ENCODE results near the gene CYYR1. TPM values are rescaled to one million over a fixed set of nuclear protein-coding genes. Genes with fewer than 3 reads are reported as not detected.

Gene CYYR1
- total RNA-seq, 4 donors from 2014 or later: 1.2 to 11.6 (median 5.2) TPM

DNA sequence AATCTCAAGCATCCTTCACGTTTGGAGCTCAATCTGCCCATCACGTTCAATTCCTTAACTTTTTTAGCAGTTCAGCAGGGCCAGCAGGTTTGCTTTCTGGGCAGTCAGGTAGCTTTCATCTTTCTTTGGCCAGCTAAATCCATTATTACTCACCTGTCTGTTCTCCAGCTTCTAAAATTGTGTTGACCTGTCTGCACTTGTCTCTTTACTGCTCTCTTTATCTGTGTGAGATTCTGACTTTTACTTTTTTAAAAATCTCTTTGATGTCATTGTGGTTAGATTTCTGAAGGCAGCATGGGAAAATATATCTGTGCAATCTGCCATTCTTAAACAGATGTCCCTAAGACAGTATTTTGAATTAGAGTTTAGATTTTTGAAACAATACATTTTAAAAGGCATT lies 24.9 kb upstream of the CYYR1 start:
- Histone ChIP-seq H3K36me3 (no peaks in the 10 kb centered on the region), H3K4me1 (peaks cover 0 to 20% (median 0%) of the 10 kb centered on the region in 3 donors), H3K27ac (no peak overlapping the region), H3K27me3 (no peaks in the 10 kb centered on the region), H3K4me3 (no peak overlapping the region), H3K9me3 (no peaks in the 10 kb centered on the region)
- whole genome bisulfite sequencing, 2 donors: 34 to 35% methylated on average over 2 of the region's 2 CpGs
- intact Hi-C loops (cut with DNase I): no loop called here
- DNase-seq: no peak
- TF ChIP-seq, protein P1, sequence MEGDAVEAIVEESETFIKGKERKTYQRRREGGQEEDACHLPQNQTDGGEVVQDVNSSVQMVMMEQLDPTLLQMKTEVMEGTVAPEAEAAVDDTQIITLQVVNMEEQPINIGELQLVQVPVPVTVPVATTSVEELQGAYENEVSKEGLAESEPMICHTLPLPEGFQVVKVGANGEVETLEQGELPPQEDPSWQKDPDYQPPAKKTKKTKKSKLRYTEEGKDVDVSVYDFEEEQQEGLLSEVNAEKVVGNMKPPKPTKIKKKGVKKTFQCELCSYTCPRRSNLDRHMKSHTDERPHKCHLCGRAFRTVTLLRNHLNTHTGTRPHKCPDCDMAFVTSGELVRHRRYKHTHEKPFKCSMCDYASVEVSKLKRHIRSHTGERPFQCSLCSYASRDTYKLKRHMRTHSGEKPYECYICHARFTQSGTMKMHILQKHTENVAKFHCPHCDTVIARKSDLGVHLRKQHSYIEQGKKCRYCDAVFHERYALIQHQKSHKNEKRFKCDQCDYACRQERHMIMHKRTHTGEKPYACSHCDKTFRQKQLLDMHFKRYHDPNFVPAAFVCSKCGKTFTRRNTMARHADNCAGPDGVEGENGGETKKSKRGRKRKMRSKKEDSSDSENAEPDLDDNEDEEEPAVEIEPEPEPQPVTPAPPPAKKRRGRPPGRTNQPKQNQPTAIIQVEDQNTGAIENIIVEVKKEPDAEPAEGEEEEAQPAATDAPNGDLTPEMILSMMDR (IDR thresholded peaks at IDR 0.05): no peak
- TF ChIP-seq POLR2A (IDR thresholded peaks at IDR 0.05): no peak

DNA sequence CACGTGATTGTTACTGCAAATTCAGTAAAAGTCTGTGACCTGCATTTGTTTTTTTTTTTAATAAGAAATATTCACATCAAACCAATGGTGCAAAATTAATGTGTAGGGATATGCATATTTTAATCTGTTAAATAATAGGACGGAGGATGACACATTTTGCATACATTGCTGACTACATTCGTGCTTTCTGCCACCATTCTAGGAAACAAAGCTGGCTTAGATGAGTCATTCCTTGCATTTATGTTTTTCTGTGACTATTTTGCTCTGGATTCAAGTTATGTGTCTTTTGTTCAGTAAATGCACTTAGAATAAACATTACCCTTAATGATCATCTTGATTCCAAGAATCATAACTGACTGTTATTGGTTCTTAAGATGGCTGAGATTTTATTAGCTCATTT lies 23.9 kb upstream of the CYYR1 start:
- H3K27ac ChIP-seq: no peak overlapping the region
- no peaks in the 10 kb centered on the region for H3K27me3 ChIP-seq
- no peak overlapping the region for H3K4me3 ChIP-seq
- DNase-seq: no peak
- TF ChIP-seq, protein P1 (IDR thresholded peaks at IDR 0.05): no peak
- no peak for TF ChIP-seq POLR2A (IDR thresholded peaks at IDR 0.05)
- H3K4me1 ChIP-seq: peaks cover 0 to 20% (median 0%) of the 10 kb centered on the region in 3 donors
- WGBS, 2 donors: 57 to 59% methylated on average over 3 of the region's 3 CpGs
- intact Hi-C loops (cut with DNase I): no loop called here
- H3K36me3 ChIP-seq: no peaks in the 10 kb centered on the region
- H3K9me3 ChIP-seq: no peaks in the 10 kb centered on the region

DNA sequence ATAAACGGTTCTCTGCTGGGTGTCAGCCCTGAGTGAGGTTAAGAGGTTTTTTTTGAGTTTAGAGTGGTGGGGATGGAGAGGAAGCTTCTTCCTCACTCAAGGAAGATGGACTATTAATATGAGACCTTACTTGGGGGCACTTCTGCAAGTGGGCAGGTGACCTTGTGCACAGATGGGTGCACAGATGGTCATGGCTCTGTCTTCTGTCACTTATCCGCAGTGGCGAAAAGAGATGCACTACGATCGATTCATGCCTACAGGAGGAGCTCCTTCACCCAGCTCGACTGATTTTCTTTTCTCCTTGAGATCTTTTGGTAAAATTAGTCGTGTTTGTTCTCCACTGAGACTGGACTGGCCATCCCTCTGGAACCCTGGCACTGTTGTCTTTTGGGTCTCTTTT lies 22.9 kb upstream of the CYYR1 start:
- no peak overlapping the region for H3K27ac ChIP-seq
- intact Hi-C loops (cut with DNase I): no loop called here
- H3K4me3 ChIP-seq: no peak overlapping the region
- H3K36me3 ChIP-seq: no peaks in the 10 kb centered on the region
- 87 to 91% methylated on average over 7 of the region's 7 CpGs for WGBS, 2 donors
- no peaks in the 10 kb centered on the region for H3K9me3 ChIP-seq
- TF ChIP-seq POLR2A (IDR thresholded peaks at IDR 0.05): no peak
- TF ChIP-seq, protein P1 (IDR thresholded peaks at IDR 0.05): no peak
- no peak for DNase-seq
- H3K4me1 ChIP-seq: peaks cover 0 to 20% (median 0%) of the 10 kb centered on the region in 3 donors
- no peaks in the 10 kb centered on the region for H3K27me3 ChIP-seq

DNA sequence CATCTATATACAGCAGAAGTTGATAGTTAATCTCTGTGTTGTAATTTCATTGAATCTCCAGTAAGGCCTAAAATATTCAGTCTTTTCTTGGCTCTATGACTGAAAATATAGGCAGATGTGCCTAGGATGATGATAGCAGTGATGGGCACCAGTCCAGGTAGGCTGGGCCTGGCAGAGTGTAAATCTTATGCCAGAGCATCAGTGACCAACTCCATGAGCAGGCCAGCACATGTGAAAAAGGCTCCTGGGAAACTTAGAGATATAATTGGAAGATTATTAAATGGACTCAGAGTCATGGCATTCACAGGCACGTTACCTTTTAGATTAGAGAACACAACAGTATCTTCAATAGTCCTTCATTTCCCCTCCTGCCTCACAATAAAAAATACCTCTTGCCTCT lies 20.7 kb upstream of the CYYR1 start:
- intact Hi-C loops (cut with DNase I): no loop called here
- TF ChIP-seq, protein P1 (IDR thresholded peaks at IDR 0.05): no peak
- TF ChIP-seq POLR2A (IDR thresholded peaks at IDR 0.05): no peak
- H3K9me3 ChIP-seq: no peaks in the 10 kb centered on the region
- H3K27ac ChIP-seq: no peak overlapping the region
- 48 to 57% methylated on average over 1 of the region's 1 CpG for WGBS, 2 donors
- no peaks in the 10 kb centered on the region for H3K36me3 ChIP-seq
- H3K4me1 ChIP-seq: peaks cover 0 to 20% (median 0%) of the 10 kb centered on the region in 3 donors
- DNase-seq: no peak
- no peaks in the 10 kb centered on the region for H3K27me3 ChIP-seq
- no peak overlapping the region for H3K4me3 ChIP-seq

DNA sequence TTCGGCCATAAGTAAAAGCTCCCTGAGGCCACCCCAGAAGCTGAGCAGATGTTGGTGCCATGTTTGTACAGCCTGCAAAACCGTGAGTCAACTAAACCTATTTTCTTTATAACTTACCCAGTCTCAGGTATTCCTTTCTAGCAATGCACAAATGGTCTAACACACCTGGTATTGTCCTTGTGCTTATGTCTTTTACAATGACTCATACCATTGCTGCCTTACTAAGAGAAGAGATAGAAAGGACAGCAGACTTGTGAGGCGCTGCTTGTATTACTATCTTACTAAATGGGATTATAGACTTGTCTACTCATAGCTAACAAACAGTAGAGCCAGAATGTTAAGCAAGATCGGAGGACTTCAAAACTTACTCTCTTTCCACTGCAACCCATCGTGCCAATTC lies 18.5 kb upstream of the CYYR1 start:
- DNase-seq: no peak
- TF ChIP-seq POLR2A (IDR thresholded peaks at IDR 0.05): no peak
- TF ChIP-seq, protein P1 (IDR thresholded peaks at IDR 0.05): no peak
- intact Hi-C loops (cut with DNase I): no loop called here
- H3K4me3 ChIP-seq: no peak overlapping the region
- peaks cover 0 to 5% (median 0%) of the 10 kb centered on the region in 3 donors for H3K4me1 ChIP-seq
- H3K9me3 ChIP-seq: no peaks in the 10 kb centered on the region
- H3K36me3 ChIP-seq: no peaks in the 10 kb centered on the region
- no peaks in the 10 kb centered on the region for H3K27me3 ChIP-seq
- no peak overlapping the region for H3K27ac ChIP-seq
- WGBS, 2 donors: 73 to 78% methylated on average over 5 of the region's 5 CpGs
